DMS153 (cell line): ENCODE measurements around the gene NTRK3.

Source experiments
- DNase-seq: peaks from one replicate; lab custom pipeline; 2025; lab: John Stamatoyannopoulos, UW

Gene NTRK3

DNA sequence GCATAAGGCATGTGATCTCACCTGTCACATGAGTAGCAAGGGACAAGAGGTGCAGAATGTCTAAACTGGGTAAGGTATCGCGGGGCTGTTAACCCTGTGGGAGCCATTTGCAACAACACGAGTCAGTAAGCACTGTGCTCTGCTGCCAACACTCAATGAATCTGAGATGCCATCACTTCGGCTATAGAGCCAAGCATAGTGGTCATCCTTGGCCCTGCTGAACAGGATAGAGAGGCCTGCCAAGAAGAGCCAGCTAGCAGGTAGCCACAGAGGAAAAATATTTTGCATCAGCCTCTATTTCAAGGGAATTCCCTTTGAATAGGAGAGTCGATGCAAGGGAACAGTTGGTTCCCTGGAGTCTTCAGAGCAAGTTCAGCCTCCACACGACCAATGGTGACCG, 137.8 kb downstream of the NTRK3 start:
- DNase-seq, result no peak

DNA sequence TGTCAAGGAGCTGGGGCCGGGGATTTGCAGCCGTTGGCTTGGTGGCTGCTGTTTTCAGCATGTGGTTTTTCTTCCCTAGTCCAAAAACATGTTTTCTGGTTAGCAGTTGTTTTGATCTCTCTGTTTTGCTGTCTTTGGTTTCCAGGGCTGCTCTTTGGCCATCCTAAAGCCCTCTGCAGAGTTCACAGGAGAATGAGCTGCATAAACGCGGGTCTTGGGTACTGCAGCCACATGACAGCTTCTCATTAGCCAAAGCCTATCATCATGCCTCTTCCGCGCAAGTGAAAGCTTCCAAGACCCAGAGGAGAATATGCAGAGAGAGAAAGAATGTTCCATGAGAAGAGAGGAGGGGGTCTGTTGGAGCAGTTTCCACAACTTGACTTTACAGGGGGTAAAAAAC, 138.5 kb downstream of the NTRK3 start:
- DNase-seq, result no peak

DNA sequence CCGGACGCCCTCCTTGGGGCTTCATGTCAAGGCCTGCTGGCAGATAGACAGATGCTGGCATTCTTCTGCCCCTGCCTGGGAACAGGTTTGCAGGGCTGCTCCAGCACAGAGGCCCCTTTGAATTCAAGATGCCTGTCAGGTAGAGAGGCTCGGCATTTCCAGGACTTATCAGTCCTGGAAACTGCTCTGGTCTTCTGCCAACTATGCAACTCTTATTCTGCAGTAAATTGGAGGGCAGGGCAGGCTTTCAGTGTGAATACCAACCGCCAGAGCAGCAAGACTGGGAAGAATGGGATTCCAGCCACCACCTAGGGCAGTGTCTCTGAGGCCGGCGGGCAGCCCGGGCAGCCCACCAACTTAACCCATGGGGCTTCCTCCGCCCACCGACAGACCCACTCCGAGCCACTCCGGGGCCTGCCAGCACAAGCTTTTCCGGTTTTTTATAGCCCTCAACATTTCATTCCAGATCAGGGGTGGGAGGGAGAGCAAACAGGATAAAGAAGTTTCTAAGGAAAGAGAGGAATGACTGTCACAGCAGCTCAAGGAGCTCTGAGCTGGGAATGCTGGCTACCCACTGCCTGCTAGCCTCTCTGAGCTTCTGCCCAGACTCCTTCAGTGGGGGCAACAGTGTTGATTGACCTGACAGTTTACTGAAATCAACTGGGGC, 140.9 kb downstream of the NTRK3 start:
- no peak for DNase-seq

DNA sequence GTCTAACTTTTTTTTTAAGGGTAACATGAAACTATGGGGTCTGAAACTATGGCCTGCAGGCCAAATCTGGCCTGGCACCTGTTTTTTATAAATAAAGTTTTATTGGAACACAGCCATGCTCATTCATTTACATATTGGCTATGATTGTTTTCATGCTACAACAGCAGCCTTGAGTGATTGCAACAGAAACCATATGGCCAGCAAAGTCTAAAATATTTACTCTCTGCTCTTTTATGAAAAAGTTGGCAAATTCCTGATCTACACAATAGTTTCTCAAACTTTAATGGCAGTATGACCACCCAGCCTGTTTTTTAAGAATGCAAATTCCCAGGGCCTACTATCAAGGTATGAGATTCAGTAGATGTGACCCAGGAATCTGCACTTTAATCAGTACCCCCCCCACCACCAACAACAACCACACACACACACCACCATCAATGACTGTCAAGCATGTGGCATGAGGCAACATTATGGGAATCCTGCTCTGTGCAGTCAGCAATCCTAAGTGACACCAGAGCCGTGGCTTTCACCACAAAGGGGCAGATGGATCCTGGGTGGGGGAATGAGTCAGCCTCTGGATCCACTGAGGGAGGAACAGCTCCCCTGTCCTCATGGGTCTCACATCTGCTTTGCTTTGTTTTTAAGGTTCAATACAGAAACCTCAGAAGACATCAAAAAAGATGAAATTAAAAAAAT, 142.8 kb downstream of the NTRK3 start:
- no peak for DNase-seq

DNA sequence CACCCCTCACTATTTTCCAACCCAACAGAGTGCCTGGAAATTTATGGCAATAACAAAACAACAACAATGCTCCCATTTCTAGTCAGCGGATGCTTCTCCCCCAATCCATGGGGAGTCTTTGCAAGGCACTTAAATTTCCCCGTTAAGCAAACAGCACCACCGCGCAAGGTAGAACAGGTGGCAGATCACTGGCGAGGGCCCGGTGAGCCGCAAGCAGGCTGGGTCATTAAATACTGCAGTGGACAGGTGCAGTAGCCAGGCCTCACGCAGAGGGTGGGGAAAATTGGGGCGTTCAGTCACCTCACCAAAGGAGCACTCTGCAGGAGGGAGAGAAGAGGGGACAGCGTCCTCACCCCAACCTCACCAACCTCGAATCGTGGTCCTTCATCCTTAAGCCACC, 147.5 kb downstream of the NTRK3 start:
- no peak for DNase-seq

DNA sequence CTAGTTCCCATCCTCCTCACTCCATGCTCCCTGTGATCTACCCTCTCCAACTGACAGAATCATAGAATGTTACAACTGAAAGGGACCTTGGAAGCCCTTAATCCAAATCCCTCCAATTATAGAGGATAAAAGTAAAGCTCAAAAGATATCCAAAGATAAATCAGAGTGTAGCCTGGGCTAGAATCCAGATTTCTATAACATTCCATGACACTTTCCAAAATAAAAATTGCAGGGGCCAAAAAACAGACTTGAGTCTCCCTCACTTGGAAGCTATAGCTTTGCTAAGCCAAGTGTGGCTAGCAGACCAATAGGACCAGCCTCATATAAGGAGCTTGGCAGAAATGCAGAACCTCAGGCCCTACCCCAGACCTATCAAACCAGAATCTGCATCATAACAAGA, 148.1 kb downstream of the NTRK3 start:
- DNase-seq, result no peak

DNA sequence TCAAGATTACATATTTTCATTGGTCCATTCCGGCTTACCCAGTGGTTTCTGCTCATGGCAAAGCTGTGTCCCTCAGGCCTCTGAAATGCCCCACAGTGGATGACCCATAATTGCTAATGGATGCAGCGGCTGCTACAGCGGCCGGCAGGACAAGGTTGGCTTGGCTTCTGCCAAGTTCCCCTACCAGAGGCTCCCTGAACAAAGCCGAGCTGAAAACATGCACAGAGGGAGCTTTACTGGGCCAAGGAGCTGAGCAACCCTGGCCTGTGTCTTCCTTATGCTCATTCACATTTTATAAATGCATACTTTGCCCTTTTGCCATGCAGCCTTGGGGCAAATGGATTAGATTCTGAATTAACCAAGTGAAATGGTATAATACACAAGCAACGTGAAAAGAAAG, 150.5 kb downstream of the NTRK3 start:
- no peak for DNase-seq

DNA sequence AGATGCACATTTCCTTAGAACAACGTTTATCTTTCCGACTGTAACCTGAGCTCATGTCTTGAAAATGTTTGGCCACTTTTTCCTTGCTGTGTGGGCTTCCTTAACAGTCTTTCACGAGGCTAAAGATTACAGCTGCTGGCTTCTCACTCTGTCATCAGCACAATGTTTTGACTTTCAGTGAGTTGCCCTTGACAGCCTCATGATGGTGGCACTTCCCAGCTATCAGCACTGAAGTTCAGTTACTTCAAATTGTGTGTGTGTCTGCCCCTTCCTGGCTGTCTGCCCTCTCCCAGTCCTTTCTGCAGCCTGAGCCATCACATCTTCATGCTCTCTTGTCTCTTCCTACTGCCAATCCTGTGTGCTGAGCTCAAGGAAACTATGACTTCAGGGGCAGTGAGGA, 152.2 kb downstream of the NTRK3 start:
- DNase-seq, result no peak

DNA sequence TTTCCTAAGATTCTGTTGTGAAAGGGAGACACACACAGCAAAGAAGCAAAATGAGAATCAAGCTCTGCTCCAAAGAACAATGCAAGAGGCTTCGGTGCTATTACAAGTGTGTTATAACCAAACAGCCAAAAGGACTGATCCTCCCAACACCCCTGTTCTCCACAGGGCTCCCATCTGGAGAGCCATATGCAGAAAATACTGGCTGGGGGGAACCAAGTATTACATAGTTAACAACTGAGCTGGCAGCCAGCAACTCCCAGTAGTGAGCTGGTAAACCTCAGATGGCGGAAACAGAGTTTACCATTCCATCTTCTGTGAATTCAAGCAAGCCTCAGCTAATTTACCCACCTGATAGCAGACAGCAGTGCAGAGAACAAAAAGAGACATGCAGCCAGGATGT, 156.4 kb downstream of the NTRK3 start:
- no peak for DNase-seq

DNA sequence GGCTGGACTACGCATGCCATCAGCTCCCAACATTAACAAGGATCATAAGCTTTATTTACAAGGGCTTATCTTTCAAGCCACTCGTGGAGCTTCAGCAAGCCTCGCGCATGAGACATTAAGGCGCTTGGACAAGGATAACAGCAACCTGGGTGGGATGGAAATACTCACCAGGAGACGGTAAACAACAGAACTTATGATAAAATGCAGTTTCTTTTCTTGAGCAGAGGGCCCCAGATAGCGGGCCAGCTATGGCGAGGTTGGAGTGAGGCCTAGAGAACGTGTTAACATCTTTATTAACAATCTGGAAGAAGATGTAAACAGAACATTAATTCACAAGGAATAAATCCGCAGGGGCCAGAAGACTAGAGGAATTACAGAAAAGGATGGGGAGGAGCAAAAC, 158.2 kb downstream of the NTRK3 start:
- DNase-seq, result no peak

DNA sequence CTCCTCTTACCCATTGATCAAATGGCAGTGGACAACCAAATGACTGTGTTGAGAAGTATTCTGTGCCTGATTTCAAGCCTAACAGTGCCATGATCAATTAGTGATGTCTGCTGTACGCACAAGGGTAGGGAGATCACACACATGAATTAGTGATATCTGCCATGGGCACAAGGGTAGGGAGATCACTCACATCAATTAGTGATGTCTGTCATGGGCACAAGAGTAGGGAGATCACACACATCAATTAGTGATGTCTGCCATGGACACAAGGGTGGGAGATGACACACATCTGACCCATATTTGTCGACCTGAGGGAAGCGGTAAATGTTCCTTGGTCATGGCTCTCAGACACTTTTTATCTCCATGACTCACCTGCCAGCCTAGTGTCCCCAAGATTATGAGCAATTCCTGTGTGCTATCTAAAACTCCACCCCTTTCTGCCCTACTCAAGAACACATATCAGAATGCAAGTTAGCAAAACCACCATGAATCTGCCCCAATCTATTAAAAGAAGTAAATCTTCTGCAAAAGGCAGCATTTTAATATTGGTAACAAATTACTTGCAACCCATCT, 165.0 kb downstream of the NTRK3 start:
- DNase-seq, result no peak

DNA sequence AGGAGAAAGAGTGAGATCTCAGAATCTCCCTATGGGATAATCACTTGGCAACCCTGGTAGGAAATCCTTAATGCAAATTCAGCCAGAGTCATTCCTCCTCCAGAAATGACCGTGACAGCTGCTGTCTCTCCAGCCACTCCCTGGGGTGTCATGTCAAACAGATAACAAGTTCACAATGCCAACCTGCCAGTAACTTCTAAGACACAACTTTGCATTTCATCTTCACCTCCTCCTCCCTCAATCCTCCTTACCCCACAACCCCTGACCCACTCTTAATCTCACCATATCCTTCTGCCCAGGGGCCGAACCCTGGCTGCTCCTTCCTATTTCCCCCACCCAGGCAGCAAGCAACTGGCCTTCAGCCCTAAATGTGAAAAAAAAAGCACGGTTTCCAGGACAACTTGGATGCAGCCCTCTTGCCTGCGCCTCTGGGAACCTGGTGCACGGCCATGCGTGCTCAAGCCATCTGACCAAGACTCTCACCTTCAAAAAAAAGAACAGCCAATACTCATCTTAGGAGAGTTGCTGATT, 166.0 kb downstream of the NTRK3 start:
- DNase-seq, result no peak

DNA sequence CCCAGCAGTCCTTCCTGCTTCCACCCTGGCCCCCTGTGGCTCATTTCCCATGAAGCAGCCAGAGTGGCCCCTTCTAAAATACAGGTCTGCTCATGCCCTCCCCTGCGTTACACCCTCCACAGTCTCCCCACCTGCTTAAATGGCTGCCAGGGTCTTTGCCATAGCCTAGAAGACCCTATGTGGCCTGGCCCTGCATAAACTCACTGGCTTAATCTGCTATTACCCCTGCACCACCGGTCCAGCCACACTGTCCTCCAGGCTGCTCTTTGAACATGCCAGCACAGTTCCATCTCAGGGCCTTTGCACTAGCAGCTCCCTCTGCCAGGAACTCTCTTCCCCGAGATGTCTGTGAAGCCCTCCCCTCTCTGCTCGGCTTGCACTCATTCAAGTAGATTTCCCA, 166.8 kb downstream of the NTRK3 start:
- DNase-seq, result no peak

DNA sequence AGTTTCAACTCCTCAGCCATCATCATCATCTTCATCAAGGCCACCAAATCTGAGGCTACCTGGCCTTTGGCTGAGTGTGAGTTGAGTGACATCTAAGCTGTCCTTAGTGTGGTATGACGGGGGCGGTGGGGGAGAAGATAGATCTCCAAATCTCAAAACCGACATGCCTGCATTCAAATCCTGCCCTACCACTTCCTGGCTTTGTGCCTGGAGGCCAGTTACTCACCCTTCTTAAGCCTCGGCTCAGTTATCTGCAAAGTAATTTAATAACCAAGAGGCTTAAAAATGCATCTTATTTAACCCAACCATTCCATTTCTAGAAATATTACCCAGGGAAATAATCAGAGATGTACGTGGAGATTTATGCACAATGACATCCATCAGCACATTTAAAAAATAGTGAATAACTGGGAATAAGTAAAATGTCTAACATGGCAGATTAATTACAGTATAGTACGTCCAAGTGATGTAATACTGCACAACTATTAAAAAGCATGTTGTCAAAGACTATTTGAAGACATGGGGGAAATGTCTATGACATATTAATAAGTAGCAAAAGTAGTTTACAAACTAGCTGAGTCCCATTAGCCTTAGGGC, 167.4 kb downstream of the NTRK3 start:
- DNase-seq, result no peak

DNA sequence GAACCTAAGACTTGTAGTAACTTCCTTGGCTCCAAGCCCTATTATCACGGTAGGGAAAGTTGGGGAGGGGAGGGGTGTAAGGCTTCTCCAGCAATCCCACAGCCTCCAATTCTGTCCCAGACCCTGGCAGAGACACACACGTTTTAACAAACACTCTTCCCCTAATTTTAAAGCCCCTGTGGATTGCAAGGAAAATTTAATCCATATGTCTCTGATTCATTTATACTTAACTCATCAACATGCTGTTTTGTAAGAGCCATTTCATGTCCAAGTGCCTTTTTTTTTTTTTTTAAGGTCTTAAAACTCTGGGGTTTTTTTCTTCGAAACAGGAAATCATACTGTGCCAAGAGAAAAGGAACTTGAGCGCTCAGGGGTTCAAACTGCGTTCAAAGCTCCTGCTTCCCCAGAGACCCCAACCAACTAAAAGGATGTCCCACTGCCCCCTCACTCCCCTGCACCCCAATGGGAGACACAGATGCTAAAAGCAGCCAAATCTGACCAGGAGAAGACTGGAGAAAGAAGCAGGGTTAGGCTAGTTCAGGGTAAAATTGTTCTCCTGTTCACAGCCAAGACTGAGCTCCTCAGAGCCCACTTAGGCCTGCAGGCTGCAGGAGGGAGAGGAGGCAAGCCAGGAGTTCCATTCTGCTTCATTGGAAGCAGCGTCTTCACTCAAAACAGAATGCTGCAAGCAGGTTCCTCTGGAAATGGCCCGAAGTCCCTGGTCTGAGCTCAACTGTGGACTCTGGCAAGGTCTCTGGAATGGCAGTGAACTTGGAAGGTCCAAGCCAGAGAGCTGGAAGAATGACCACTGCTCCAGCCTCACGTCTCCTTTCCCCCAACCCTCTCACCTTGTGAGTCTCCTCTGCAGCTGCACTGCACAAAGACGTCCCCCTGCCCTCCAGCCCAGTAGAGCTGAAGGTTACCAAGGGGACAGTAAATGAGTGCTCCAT, 172.5 kb downstream of the NTRK3 start:
- no peak for DNase-seq

DNA sequence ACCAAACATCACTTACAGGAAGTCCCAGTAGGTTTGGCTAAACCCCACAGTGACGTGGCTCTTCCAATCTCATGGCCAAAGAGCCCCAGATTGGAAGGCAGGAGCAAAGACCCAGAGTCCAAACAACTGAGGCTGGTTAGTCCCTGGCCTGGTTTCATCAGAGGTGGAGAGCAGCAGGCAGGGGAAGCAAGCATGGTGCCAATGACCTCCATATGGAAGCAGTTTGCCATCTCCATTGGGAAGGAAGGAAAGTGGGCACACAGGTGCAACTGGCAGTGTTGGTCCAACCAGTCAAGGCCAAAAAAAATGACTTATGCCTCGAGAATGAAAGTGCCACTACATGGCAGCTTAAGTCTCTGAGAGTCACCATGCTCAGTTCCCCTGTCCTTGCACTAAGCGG, 175.9 kb downstream of the NTRK3 start:
- DNase-seq, result no peak

DNA sequence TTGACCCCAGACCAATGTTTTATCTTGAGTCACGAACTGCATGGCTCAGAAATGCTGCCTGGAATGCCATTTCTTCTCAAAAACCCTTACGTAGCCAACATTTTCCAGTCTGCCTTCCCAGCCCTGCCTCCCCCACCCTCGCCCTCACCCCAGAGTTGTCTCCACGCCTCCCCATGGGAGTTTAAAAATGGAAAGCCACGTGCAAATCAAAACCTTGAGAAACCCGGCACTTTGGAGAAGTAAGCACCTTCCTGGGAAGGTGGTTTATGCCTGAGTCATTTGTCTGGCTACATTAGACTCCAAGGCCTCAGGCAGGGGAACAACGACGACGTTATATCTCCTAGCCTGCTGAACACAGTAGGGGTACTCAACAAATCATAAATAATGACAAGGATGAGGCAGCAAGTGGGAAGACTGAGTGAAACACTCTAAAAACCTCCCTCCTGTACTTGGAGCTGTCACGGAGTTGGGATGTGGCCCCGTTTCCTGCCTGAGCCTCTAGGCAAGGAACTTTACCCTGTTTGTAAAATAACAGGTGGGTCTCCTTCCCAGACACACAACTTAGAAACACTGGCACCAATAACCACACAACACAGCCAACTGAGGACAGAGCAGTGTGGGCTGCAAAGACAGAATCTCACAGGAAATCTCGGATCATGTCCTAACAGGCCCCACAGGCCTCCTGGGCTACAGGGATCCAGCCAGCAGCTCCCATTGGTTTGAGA, 179.1 kb downstream of the NTRK3 start:
- no peak for DNase-seq

DNA sequence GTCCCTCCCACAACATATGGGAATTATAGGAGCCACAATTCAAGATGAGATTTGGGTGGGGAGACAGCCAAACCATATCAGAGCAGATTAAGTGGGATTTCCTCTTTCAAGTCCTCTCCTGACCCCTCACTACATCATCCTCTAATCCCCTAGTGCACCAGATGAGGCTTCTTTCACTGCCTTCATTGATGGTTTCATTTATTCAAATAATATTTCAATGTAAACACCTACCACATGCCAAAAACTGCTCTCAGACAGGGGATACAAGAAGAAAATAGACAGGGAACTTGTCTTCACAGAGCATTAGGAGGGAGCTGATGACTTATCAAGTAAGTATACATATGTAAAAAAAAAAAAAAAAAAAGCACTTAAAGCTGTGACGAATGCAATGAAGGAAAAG, 180.2 kb downstream of the NTRK3 start:
- DNase-seq, result no peak

DNA sequence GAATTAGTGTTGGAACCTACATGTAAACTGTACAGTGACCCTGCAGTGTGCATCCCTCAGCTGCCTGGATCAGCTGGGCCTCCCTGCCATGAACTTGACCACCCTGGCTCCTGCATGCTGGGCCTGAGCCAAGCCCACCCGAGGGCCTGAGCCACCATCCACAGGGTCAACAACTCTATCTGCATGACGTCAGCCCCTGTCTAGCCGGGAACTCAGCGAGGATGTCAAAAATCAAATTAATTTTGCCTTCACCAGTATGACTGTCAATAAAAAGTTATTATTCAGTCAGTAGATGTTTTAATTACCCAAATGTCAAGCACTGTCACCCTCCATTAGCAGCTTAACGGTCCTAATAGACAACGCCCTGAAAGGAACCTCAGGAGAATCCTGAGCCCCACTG, 181.4 kb downstream of the NTRK3 start:
- no peak for DNase-seq

DNA sequence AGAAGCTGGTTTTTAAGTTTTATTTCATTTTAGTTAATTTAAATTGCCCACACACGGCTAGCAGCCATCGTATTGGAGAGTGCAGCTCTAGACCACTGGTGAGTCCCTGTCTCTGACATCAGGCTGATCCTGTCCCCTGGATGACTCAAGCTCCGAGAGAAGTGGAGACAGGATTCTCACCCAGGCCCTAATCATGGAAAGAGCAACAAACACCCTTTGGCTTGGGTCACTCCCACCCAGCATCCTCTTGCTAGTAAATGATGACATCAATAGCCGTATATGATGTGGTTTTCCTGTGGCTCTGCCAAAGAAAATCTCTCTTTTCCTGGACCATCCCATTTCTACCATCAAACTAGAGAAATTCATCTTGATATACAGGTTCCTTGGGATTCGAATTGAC, 182.2 kb downstream of the NTRK3 start:
- no peak for DNase-seq

DNA sequence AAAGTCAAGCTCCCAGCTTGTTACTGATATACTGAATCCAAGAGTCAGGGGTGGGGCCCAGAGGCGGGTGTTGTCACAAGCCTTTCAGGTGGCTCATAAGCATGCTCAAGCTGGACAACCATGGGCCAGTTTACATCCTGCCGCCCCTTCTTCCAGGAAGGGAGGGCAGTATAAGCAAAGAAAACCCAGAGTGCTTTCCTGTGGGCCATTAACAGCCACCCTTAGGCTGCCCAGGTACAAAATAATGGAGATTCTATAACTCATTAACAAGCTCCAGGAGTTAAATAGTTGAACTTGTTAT, 183.2 kb downstream of the NTRK3 start:
- no peak for DNase-seq
